Sigmoid colon (tissue), 7 donors: Measurements from ENCODE around the gene GABRD. TPM values are rescaled to one million over a fixed set of nuclear protein-coding genes. Genes with fewer than 3 reads are reported as not detected.
A peak's percentile ranks its signal among the peaks of the same experiment; 100 is the strongest.

Source experiments
- DNase-seq: peaks from one replicate; pipeline ENCODE4 v3.0.0-alpha.2; 2019
- H3K27ac ChIP-seq, 4 donors: fragments of 200-600 bp; sonication (generic); one replicate each; pipeline ENCODE4 v1.5.1; 2016 to 2019; ENCODE audit warnings: mild to moderate bottlenecking in 1 of 4
- H3K27me3 ChIP-seq, 3 donors: fragments of 200-600 bp; sonication (generic); one replicate each; pipeline ENCODE4 v1.5.1; 2019; ENCODE audit warnings: mild to moderate bottlenecking in 1 of 3
- H3K36me3 ChIP-seq, 4 donors: fragments of 200-600 bp; sonication (generic); one replicate each; pipeline ENCODE4 v1.5.1; 2016 to 2019
- H3K4me1 ChIP-seq, 4 donors: fragments of 200-600 bp; sonication (generic); one replicate each; pipeline ENCODE4 v1.5.1; 2017 to 2019
- H3K4me3 ChIP-seq, 4 donors: fragments of 200-600 bp; sonication (generic); one replicate each; pipeline ENCODE4 v1.5.1; 2017 to 2019; ENCODE audit warnings: mild to moderate bottlenecking in 2 of 4, moderate library complexity in 1 of 4
- H3K9me3 ChIP-seq, 4 donors: fragments of 200-600 bp in 3 of 4; sonication (generic) in 3 of 4; one replicate each; pipeline versions ENCODE4 v1.5.1 to v1.6.1; 2013 to 2019
- EP300 ChIP-seq, 4 donors: sonication (generic); formaldehyde crosslinking; IDR thresholded peaks; one replicate each; pipeline ENCODE4 v1.6.1; 2017; ENCODE audit warnings: antibody characterized with exemption in 4 of 4
- POLR2A ChIP-seq, 2 donors: fragments of 450-650 bp; IDR thresholded peaks; one replicate each; pipeline ENCODE4 v1.6.1; 2016; ENCODE audit warnings: antibody characterized with exemption in 2 of 2, mild to moderate bottlenecking in 2 of 2, moderate library complexity in 2 of 2
- POLR2AphosphoS5 ChIP-seq, 4 donors: sonication (generic); formaldehyde crosslinking; IDR thresholded peaks; one replicate each; pipeline ENCODE4 v1.6.1; 2017; ENCODE audit warnings: antibody characterized with exemption in 4 of 4
- WGBS, 2 donors: extraction: QIAGEN DNeasy Blood & Tissue Kit; methylation state at CpG; one replicate each; pipeline ENCODE4 v1.1.7; 2013; 5-methylcytosine and 5-hydroxymethylcytosine counted together
- intact Hi-C: fragments of 100-400 bp; cut with DNase I; formaldehyde crosslinking; loops from one replicate; pipeline ENCODE4 v1.15.1; 2023
- polyA plus RNA-seq, 3 donors: library from polyadenylated mRNA; stranded (reverse); fragments of 200-250 nt; gene quantifications; one replicate each; pipeline ENCODE4 v1.2.3, GENCODE V29; 2013
- total RNA-seq, 4 donors: library from RNA; depleted of rRNA; stranded (reverse); fragments of >200 nt; gene quantifications; one replicate each; pipeline ENCODE4 v1.1.0, GENCODE V29; 2016
- TF ChIP-seq, protein P1 (sequence below), 4 experiments: fragments of 450-650 bp in 3 of 4; fragments of 200-600 bp in 1 of 4; IDR thresholded peaks; one replicate each; pipeline ENCODE4 v1.5.1; 2016 to 2019; ENCODE audit warnings: antibody characterized with exemption in 4 of 4, mild to moderate bottlenecking in 3 of 4, moderate library complexity in 2 of 4
- donor health status: healthy with polysubstance abuse.
- donor health status: Bipolar disorder and iron deficiency.
- donor health status: healthy.

The GABRD gene
- total and polyA plus RNA-seq, 7 donors, result 0.51 TPM; not detected in 6

GRCh38 chr1:2041887-2042286, 22.7 kb downstream of the GABRD start:
- intact Hi-C loops, result no loop called here
- 80 to 89% methylated on average over 4 of the region's 4 CpGs for WGBS, 2 donors
- peaks cover 6 to 38% (median 23%) of the 10 kb centered on the region in 3 donors for H3K27me3 ChIP-seq
- no peak for DNase-seq
- H3K36me3 ChIP-seq, result no peaks in the 10 kb centered on the region
- peaks cover 0 to 2% (median 0%) of the 10 kb centered on the region in 4 donors for H3K9me3 ChIP-seq
- TF ChIP-seq POLR2AphosphoS5 (IDR thresholded peaks at IDR 0.05) (no peak), EP300 (IDR thresholded peaks at IDR 0.05) (no peak), POLR2A (IDR thresholded peaks at IDR 0.05) (no peak)
- TF ChIP-seq, protein P1, sequence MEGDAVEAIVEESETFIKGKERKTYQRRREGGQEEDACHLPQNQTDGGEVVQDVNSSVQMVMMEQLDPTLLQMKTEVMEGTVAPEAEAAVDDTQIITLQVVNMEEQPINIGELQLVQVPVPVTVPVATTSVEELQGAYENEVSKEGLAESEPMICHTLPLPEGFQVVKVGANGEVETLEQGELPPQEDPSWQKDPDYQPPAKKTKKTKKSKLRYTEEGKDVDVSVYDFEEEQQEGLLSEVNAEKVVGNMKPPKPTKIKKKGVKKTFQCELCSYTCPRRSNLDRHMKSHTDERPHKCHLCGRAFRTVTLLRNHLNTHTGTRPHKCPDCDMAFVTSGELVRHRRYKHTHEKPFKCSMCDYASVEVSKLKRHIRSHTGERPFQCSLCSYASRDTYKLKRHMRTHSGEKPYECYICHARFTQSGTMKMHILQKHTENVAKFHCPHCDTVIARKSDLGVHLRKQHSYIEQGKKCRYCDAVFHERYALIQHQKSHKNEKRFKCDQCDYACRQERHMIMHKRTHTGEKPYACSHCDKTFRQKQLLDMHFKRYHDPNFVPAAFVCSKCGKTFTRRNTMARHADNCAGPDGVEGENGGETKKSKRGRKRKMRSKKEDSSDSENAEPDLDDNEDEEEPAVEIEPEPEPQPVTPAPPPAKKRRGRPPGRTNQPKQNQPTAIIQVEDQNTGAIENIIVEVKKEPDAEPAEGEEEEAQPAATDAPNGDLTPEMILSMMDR (IDR thresholded peaks at IDR 0.05), result no peak
- no peak overlapping the region for H3K27ac ChIP-seq
- no peak overlapping the region for H3K4me3 ChIP-seq
- H3K4me1 ChIP-seq, result peaks cover 0 to 23% (median 12%) of the 10 kb centered on the region in 4 donors

- 22 to 63% methylated on average over 41 of the region's 41 CpGs for WGBS, 2 donors
These were observed 24.0 kb downstream of the GABRD start for GRCh38 chr1:2042830-2043773.

DNA sequence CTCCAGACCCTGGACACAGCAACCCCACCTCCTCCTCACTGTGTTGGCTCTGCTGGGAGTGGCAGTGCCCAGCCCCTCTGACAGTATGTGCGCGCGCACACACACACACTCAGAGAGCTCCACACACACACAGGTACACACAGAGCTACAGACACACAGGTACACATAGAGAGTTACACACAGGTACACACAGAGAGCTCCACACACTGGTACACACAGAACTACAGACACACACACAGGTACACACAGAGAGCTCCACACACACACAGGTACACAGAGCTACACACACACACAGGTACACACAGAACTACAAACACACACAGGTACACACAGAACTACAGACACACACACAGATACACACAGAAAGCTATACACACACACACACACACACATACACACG, 24.7 kb downstream of the GABRD start:
- WGBS, 2 donors, result 52 to 89% methylated on average over 4 of the region's 4 CpGs
- peaks cover 6 to 55% (median 43%) of the 10 kb centered on the region in 3 donors for H3K27me3 ChIP-seq

More at GRCh38 chr1:2042830-2043773, 24.0 kb downstream of the GABRD start:
- TF ChIP-seq POLR2AphosphoS5 (IDR thresholded peaks at IDR 0.05), result no peak
- no peak for TF ChIP-seq EP300 (IDR thresholded peaks at IDR 0.05)
- no peak for TF ChIP-seq POLR2A (IDR thresholded peaks at IDR 0.05)
- TF ChIP-seq, protein P1 (IDR thresholded peaks at IDR 0.05), result no peak
- peaks cover 0 to 23% (median 12%) of the 10 kb centered on the region in 4 donors for H3K4me1 ChIP-seq
- H3K27ac ChIP-seq, result no peak overlapping the region
- H3K9me3 ChIP-seq, result peaks cover 0 to 2% (median 0%) of the 10 kb centered on the region in 4 donors
- no peak for DNase-seq
- H3K36me3 ChIP-seq, result no peaks in the 10 kb centered on the region
- H3K4me3 ChIP-seq, result no peak overlapping the region
- intact Hi-C loops, result no loop called here
- H3K27me3 ChIP-seq, result peaks cover 6 to 47% (median 35%) of the 10 kb centered on the region in 3 donors

DNA sequence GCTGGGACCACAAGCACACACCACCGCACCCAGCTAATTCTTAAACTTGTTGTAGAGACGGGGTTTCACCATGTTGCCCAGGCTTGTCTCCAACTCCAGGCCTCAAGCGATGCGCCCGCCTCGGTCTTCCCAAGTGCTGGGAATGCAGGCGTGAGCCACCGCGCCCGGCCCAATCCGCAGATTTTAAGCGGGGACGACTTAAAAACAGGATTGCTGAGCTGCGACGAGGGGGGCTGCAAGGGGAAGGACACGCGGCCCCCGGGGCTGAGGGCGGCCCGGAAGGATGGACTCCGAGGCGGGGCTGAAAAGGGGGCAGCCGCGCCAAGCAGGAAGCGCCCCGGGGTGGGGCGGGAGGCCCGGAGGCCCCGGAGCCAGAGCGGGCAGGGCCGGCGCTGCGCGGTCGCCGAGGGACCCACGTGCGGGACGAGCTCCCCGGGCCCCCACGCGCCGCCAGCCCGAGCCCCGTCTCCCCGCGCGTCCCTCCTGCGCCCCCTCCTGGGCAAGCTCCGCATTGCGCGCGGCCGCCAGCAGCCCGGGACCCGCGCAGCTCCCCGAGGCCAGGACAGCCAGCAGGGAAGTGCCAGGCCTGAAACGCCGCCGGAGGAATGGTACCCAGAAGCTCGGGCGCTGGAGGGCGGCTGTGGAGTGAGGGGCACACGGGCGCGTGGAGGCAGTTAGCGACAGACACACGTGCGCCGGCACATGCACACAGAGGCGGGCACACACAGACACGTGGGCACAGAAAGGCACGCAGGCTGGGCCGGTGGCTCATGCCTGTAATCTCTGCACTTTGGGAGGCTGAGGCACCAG, 25.6 kb downstream of the GABRD start:
- intact Hi-C loops, result loop anchor here (5.0 kb wide), 1 partner anchor 102 kb away; no protein-coding TSS in a partner anchor

More for the DNA sequence above, 24.7 kb downstream of the GABRD start:
- Histone ChIP-seq H3K4me1 (peaks cover 0 to 23% (median 12%) of the 10 kb centered on the region in 4 donors), H3K4me3 (no peak overlapping the region), H3K27ac (no peak overlapping the region), H3K9me3 (no peaks in the 10 kb centered on the region), H3K36me3 (no peaks in the 10 kb centered on the region)
- intact Hi-C loops, result no loop called here
- DNase-seq, result no peak
- no peak for TF ChIP-seq EP300 (IDR thresholded peaks at IDR 0.05)

More for the DNA sequence above, 25.6 kb downstream of the GABRD start:
- H3K4me1 ChIP-seq, result peaks cover 0 to 27% (median 14%) of the 10 kb centered on the region in 4 donors
- H3K4me3 ChIP-seq, result peak overlapping the region in 3 of 4 donors; percentile 14 to 39 (median 38)
- TF ChIP-seq, protein P1 (IDR thresholded peaks at IDR 0.05), result peak; percentile 41 to 92 (median 55)
- no peak for TF ChIP-seq POLR2A (IDR thresholded peaks at IDR 0.05)
- peak; percentile 80 for DNase-seq
- H3K27me3 ChIP-seq, result peaks cover 6 to 63% (median 51%) of the 10 kb centered on the region in 3 donors
- 9 to 11% methylated on average over 75 of the region's 75 CpGs for WGBS, 2 donors
- no peaks in the 10 kb centered on the region for H3K9me3 ChIP-seq
- no peaks in the 10 kb centered on the region for H3K36me3 ChIP-seq
- no peak overlapping the region for H3K27ac ChIP-seq
